Astrocyte of the cerebellum (primary cell): Measurements from ENCODE around the gene RNLS.

ENCODE experiments used
- DNase-seq: peaks from one replicate; pipeline ENCODE4 v3.0.0-alpha.2; 2011; ENCODE audit warnings: low read depth
- H3K4me3 ChIP-seq: 2 replicates; pipeline ENCODE4 v1.5.1; 2011; ENCODE audit warnings: mild to moderate bottlenecking, low read depth, low read length, moderate library complexity
- CTCF ChIP-seq: IDR thresholded peaks from 2 replicates; pipeline ENCODE4 v1.5.1; 2012; ENCODE audit warnings: low read length, low read depth, moderate library complexity, mild to moderate bottlenecking; ENCODE audit errors: missing control alignments
- in situ Hi-C: cut with HindIII; loops from 2 replicates; pipeline ENCODE4 v1.10.0; 2017; ENCODE audit warnings: low sequenced_read_pairs

RNLS gene

GRCh38 chr10:88236121-88236743 is 346.9 kb downstream of the RNLS start:
- no peak for TF ChIP-seq CTCF
- no peak for DNase-seq
- in situ Hi-C loops, result loop anchor here (25.0 kb wide), 1 partner anchor 374 kb away; the partner anchor contains the start of genes KLLN and PTEN
- no peak overlapping the region for H3K4me3 ChIP-seq

GRCh38 chr10:88234297-88234696 is 348.8 kb downstream of the RNLS start:
- no peak overlapping the region for H3K4me3 ChIP-seq
- TF ChIP-seq CTCF, result no peak
- no peak for DNase-seq
- in situ Hi-C loops, result loop anchor here (25.0 kb wide), 1 partner anchor 372 kb away; the partner anchor contains the start of genes KLLN and PTEN

GRCh38 chr10:88233870-88234269 is 349.2 kb downstream of the RNLS start:
- in situ Hi-C loops, result loop anchor here (25.0 kb wide), 1 partner anchor 372 kb away; the partner anchor contains the start of genes KLLN and PTEN
- no peak for DNase-seq
- no peak for TF ChIP-seq CTCF
- H3K4me3 ChIP-seq, result no peak overlapping the region

GRCh38 chr10:88232983-88233543 is 350.1 kb downstream of the RNLS start:
- in situ Hi-C loops, result loop anchor here (25.0 kb wide), 1 partner anchor 371 kb away; the partner anchor contains the start of genes KLLN and PTEN
- DNase-seq, result no peak
- no peak overlapping the region for H3K4me3 ChIP-seq
- no peak for TF ChIP-seq CTCF

- in situ Hi-C loops, result loop anchor here (25.0 kb wide), 1 partner anchor 370 kb away; the partner anchor contains the start of genes KLLN and PTEN
- H3K4me3 ChIP-seq, result no peak overlapping the region
- DNase-seq, result peak; percentile 13
- TF ChIP-seq CTCF, result no peak
Observed at GRCh38 chr10:88232029-88232895, 350.9 kb downstream of the RNLS start.

- TF ChIP-seq CTCF, result no peak
- no peak overlapping the region for H3K4me3 ChIP-seq
- in situ Hi-C loops, result loop anchor here (25.0 kb wide), 1 partner anchor 368 kb away; the partner anchor contains the start of genes KLLN and PTEN
- no peak for DNase-seq
Observed at GRCh38 chr10:88230251-88230650, 352.9 kb downstream of the RNLS start.
